B cell (primary cell): ENCODE results near the gene PPP2R2C. TPM values are rescaled to one million over a fixed set of nuclear protein-coding genes. Genes with fewer than 3 reads are reported as not detected.

Experiments
- ATAC-seq: fragments of 200-7000 bp; cut with Tn5 transposase; one replicate; pipeline ENCODE4 v1.10.0; 2021; ENCODE audit warnings: low read depth, mild to moderate bottlenecking, moderate number of reproducible peaks, moderate library complexity
- CTCF ChIA-PET: fragments of 350-600 bp; sonication (Branson Sonifier 250); formaldehyde crosslinking; loops from one replicate; lab custom pipeline; 2021; ENCODE audit warnings: antibody characterized with exemption, inconsistent platforms; lab: Charles Lee
- POLR2A ChIA-PET: fragments of 350-600 bp; sonication (Branson Sonifier 250); formaldehyde crosslinking; loops from one replicate; lab custom pipeline; 2021; ENCODE audit warnings: antibody characterized with exemption; lab: Charles Lee
- DNase-seq: peaks from one replicate; pipeline ENCODE4 v3.0.0; 2013
- H2AFZ ChIP-seq: 2 replicates; pipeline ENCODE4 v1.6.1; 2012; ENCODE audit warnings: mild to moderate bottlenecking, low read depth, low read length; ENCODE audit not compliant: insufficient read depth, poor library complexity, severe bottlenecking
- H3K27ac ChIP-seq, 2 donors: 1 replicate in 1 of 2; 2 replicates in 1 of 2; pipeline ENCODE4 v1.5.1; 2012 to 2013; ENCODE audit warnings: low read length in 2 of 2, mild to moderate bottlenecking in 2 of 2, moderate library complexity in 1 of 2
- H3K27me3 ChIP-seq, 4 experiments: fragments of 200-600 bp in 1 of 4; sonication (generic) in 1 of 4; replicated peaks in 1 of 4; 1 replicate in 2 of 4; 2 replicates in 2 of 4; pipeline versions ENCODE4 v1.6.1 to v1.7.0; 2013 to 2016; ENCODE audit warnings: low read length in 3 of 4, mild to moderate bottlenecking in 2 of 4, mixed read lengths in 1 of 4, moderate library complexity in 1 of 4; ENCODE audit not compliant: insufficient read depth in 4 of 4, control insufficient read depth in 3 of 4; ENCODE audit errors: control extremely low read depth in 1 of 4
- H3K36me3 ChIP-seq, 2 experiments: replicated peaks in 1 of 2; 1 replicate in 1 of 2; 2 replicates in 1 of 2; pipeline versions ENCODE4 v1.6.1 to v1.7.1; 2013; ENCODE audit warnings: low read length in 1 of 2; ENCODE audit not compliant: insufficient read depth in 2 of 2, control insufficient read depth in 1 of 2; ENCODE audit errors: control extremely low read depth in 1 of 2, extremely low read depth in 1 of 2
- H3K4me1 ChIP-seq, 2 donors: fragments of 200-600 bp in 1 of 2; sonication (generic) in 1 of 2; 1 replicate in 1 of 2; 2 replicates in 1 of 2; pipeline versions ENCODE4 v1.5.1 to v1.6.1; 2013 to 2017; ENCODE audit warnings: low read length in 2 of 2; ENCODE audit not compliant: control insufficient read depth in 2 of 2, insufficient read depth in 2 of 2
- H3K4me2 ChIP-seq: replicated peaks from 2 replicates; pipeline ENCODE3; 2012; ENCODE audit warnings: mild to moderate bottlenecking, low read depth, low read length; ENCODE audit not compliant: poor library complexity, severe bottlenecking
- H3K4me3 ChIP-seq, 5 experiments: fragments of 200-600 bp in 1 of 5; sonication (generic) in 1 of 5; 1 replicate in 3 of 5; 2 replicates in 2 of 5; pipeline versions ENCODE4 v1.5.1 to v1.7.0; 2011 to 2016; ENCODE audit warnings: low read length in 4 of 5, mild to moderate bottlenecking in 4 of 5, low read depth in 2 of 5, control low read depth in 1 of 5, moderate library complexity in 1 of 5; ENCODE audit not compliant: insufficient read depth in 1 of 5; ENCODE audit errors: control extremely low read depth in 1 of 5, extremely low read depth in 1 of 5
- H3K79me2 ChIP-seq: fragments of 200-600 bp; sonication (generic); one replicate; pipeline ENCODE4 v1.6.0; 2016; ENCODE audit warnings: low read length; ENCODE audit not compliant: control insufficient read depth, insufficient read depth
- H3K9ac ChIP-seq: fragments of 200-600 bp; sonication (generic); 2 replicates; pipeline ENCODE4 v1.6.1; 2017; ENCODE audit warnings: mild to moderate bottlenecking, low read length, moderate library complexity
- H3K9me3 ChIP-seq, 3 donors: one replicate each; pipeline versions ENCODE4 v1.6.1 to v1.7.1; 2013; ENCODE audit warnings: low read length in 2 of 3; ENCODE audit not compliant: control insufficient read depth in 2 of 3, insufficient read depth in 1 of 3; ENCODE audit errors: control extremely low read depth in 1 of 3
- H4K20me1 ChIP-seq: 2 replicates; pipeline ENCODE4 v1.6.0; 2012; ENCODE audit warnings: mild to moderate bottlenecking, low read length; ENCODE audit not compliant: insufficient read depth, control insufficient read depth, poor library complexity, severe bottlenecking
- H3K27ac Mint-ChIP-seq: one replicate; pipeline ENCODE4 v1.8.0; 2021; ENCODE audit warnings: mixed read lengths
- H3K27me3 Mint-ChIP-seq: one replicate; pipeline ENCODE4 v1.8.0; 2021; ENCODE audit warnings: mixed read lengths
- H3K4me1 Mint-ChIP-seq: one replicate; pipeline ENCODE4 v1.8.0; 2021; ENCODE audit warnings: mixed read lengths
- H3K4me3 Mint-ChIP-seq: one replicate; pipeline ENCODE4 v1.8.0; 2021; ENCODE audit warnings: mixed read lengths
- H3K9me3 Mint-ChIP-seq: one replicate; pipeline ENCODE4 v1.8.0; 2022; ENCODE audit warnings: mixed read lengths; ENCODE audit not compliant: insufficient read depth
- CTCF ChIP-seq: fragments of 200-600 bp; IDR thresholded peaks from one replicate; pipeline ENCODE4 v1.8.0; 2022; ENCODE audit warnings: antibody characterized with exemption, mild to moderate bottlenecking
- EZH2 ChIP-seq: IDR thresholded peaks from 2 replicates; pipeline ENCODE4 v1.6.1; 2012; ENCODE audit warnings: borderline replicate concordance, low read depth, mild to moderate bottlenecking, moderate library complexity, low read length; ENCODE audit not compliant: insufficient read depth, poor library complexity, severe bottlenecking
- WGBS: methylation state at CpG from one replicate; pipeline ENCODE4 v1.1.5; 2013; ENCODE audit warnings: missing lambda C conversion rate; ENCODE audit not compliant: insufficient coverage; 5-methylcytosine and 5-hydroxymethylcytosine counted together
- intact Hi-C: fragments of 100-400 bp; cut with micrococcal nuclease; formaldehyde crosslinking; loops from one replicate; pipeline ENCODE4 v1.10.0; 2022
- polyA plus RNA-seq: library from polyadenylated mRNA; depleted of rRNA; stranded (reverse); fragments of >200 nt; gene quantifications from 2 replicates; pipeline ENCODE4 v1.2.3, GENCODE V29; 2012
- total RNA-seq, 2 donors: library from RNA; stranded (reverse); fragments of 120-200 nt in 1 of 2; gene quantifications; 1 replicate in 1 of 2; 2 replicates in 1 of 2; pipeline versions ENCODE4 v1.2.3 to v1.2.4, GENCODE V29; 2013 to 2022

Gene PPP2R2C
- total and polyA plus RNA-seq, 2 donors (not counting 1 experiment from before 2014, with no cell fraction given), result not detected

DNA sequence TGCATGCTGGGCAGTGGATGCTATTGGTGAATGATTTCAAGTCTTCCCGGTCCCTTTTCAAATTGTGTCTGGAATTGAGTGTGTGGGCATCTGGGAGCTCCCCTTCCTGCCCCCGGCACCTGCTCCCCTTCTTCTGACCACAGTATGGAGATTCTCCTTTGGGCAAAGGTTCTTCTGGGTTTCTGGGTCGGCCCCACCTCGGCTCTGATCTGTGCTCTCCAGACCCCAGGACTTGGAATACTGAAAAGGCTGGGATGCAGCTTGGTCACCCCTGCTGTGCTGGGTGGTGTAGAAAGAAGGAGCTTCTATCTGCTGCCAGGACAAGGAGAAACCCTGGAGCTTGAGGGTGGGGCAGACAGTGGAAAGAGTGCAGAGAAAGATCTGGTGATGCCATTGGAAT lies 124.0 kb downstream of the PPP2R2C start:
- Histone ChIP-seq H3K9ac (no peak overlapping the region), H2AFZ (no peak overlapping the region), H3K27ac (no peak overlapping the region), H3K79me2 (no peaks in the 10 kb centered on the region), H3K4me1 (no peaks in the 10 kb centered on the region), H3K4me2 (no peak overlapping the region), H4K20me1 (no peaks in the 10 kb centered on the region), H3K27me3 (no peaks in the 10 kb centered on the region), H3K36me3 (no peaks in the 10 kb centered on the region), H3K4me3 (no peak overlapping the region), H3K9me3 (peaks cover 0 to 16% (median 0%) of the 10 kb centered on the region in 3 donors)
- ATAC-seq (no peak), DNase-seq (no peak)
- no peak for TF ChIP-seq CTCF
- TF ChIP-seq EZH2, result no peak
- H3K4me3 Mint-ChIP-seq, result no peak overlapping the region
- WGBS, result 83% methylated on average over 2 of the region's 4 CpGs
- CTCF ChIA-PET, result interaction anchor here (1.3 kb wide), 1 partner anchor 98 kb away, joined by 3 read pairs; no protein-coding TSS in a partner anchor
- no peak overlapping the region for H3K27ac Mint-ChIP-seq
- no peaks in the 10 kb centered on the region for H3K4me1 Mint-ChIP-seq
- H3K27me3 Mint-ChIP-seq, result peaks cover 11% of the 10 kb centered on the region
- intact Hi-C loops, result no loop called here
- POLR2A ChIA-PET, result no interaction called here
- no peaks in the 10 kb centered on the region for H3K9me3 Mint-ChIP-seq

- no peaks in the 10 kb centered on the region for H3K9me3 Mint-ChIP-seq
- H3K36me3 ChIP-seq, result no peaks in the 10 kb centered on the region
- H3K4me3 ChIP-seq, result no peak overlapping the region
- no peaks in the 10 kb centered on the region for H3K27me3 ChIP-seq
- H3K27ac ChIP-seq, result no peak overlapping the region
- H3K9ac ChIP-seq, result no peak overlapping the region
- TF ChIP-seq CTCF (no peak), EZH2 (no peak)
- no peaks in the 10 kb centered on the region for H3K4me1 Mint-ChIP-seq
- H3K27me3 Mint-ChIP-seq, result peaks cover 10% of the 10 kb centered on the region
- no peaks in the 10 kb centered on the region for H3K4me1 ChIP-seq
- CTCF ChIA-PET, result no interaction called here
- intact Hi-C loops, result no loop called here
- WGBS, result 85% methylated on average over 11 of the region's 17 CpGs
- H3K79me2 ChIP-seq, result no peaks in the 10 kb centered on the region
- DNase-seq, result no peak
- H2AFZ ChIP-seq, result no peak overlapping the region
- H4K20me1 ChIP-seq, result no peaks in the 10 kb centered on the region
- POLR2A ChIA-PET, result no interaction called here
- peaks cover 0 to 16% (median 0%) of the 10 kb centered on the region in 3 donors for H3K9me3 ChIP-seq
- H3K4me3 Mint-ChIP-seq, result no peak overlapping the region
- no peak overlapping the region for H3K4me2 ChIP-seq
- ATAC-seq, result no peak
- H3K27ac Mint-ChIP-seq, result no peak overlapping the region
Measured at GRCh38 chr4:6347511-6348045, 124.8 kb downstream of the PPP2R2C start.
